Neutrophil (primary cell): Measurements from ENCODE around the gene SMIM11.

Experiments
- H3K27ac ChIP-seq: fragments of 200-600 bp; sonication (generic); 2 replicates; pipeline ENCODE4 v1.5.1; 2016; ENCODE audit warnings: mild to moderate bottlenecking, moderate library complexity
- H3K27me3 ChIP-seq: fragments of 200-600 bp; sonication (generic); 2 replicates; pipeline ENCODE4 v1.6.0; 2016; ENCODE audit warnings: mild to moderate bottlenecking
- H3K36me3 ChIP-seq: fragments of 200-600 bp; sonication (generic); 2 replicates; pipeline ENCODE4 v1.5.1; 2017
- H3K4me1 ChIP-seq, 2 experiments: fragments of 200-600 bp in 1 of 2; sonication (generic) in 1 of 2; 1 replicate in 1 of 2; 2 replicates in 1 of 2; pipeline versions ENCODE4 v1.5.1 to v1.6.1; 2013 to 2016; ENCODE audit warnings: low read depth in 1 of 2, low read length in 1 of 2, mild to moderate bottlenecking in 1 of 2, moderate library complexity in 1 of 2; ENCODE audit not compliant: control insufficient read depth in 1 of 2, insufficient read depth in 1 of 2
- H3K4me3 ChIP-seq, 2 experiments: fragments of 200-600 bp in 1 of 2; sonication (generic) in 1 of 2; 1 replicate in 1 of 2; 2 replicates in 1 of 2; pipeline ENCODE4 v1.5.1; 2013 to 2016; ENCODE audit warnings: low read depth in 1 of 2, low read length in 1 of 2, mild to moderate bottlenecking in 1 of 2, moderate library complexity in 1 of 2
- H3K9me3 ChIP-seq: fragments of 200-600 bp; sonication (generic); 2 replicates; pipeline ENCODE4 v1.5.1; 2016
- CTCF ChIP-seq: fragments of 200-600 bp; sonication (generic); IDR thresholded peaks from 2 replicates; pipeline ENCODE4 v1.5.1; 2016; ENCODE audit warnings: antibody characterized with exemption

The SMIM11 gene

GRCh38 chr21:34336245-34336644 lies 39.1 kb upstream of the SMIM11 start:
- no peaks in the 10 kb centered on the region for H3K27me3 ChIP-seq
- H3K4me1 ChIP-seq, result no peaks in the 10 kb centered on the region
- H3K27ac ChIP-seq, result no peak overlapping the region
- no peak overlapping the region for H3K4me3 ChIP-seq
- no peaks in the 10 kb centered on the region for H3K36me3 ChIP-seq
- H3K9me3 ChIP-seq, result no peaks in the 10 kb centered on the region
- no peak for TF ChIP-seq CTCF

- Histone ChIP-seq H3K9me3 (no peaks in the 10 kb centered on the region), H3K27me3 (no peaks in the 10 kb centered on the region), H3K36me3 (no peaks in the 10 kb centered on the region), H3K4me3 (no peak overlapping the region), H3K4me1 (no peaks in the 10 kb centered on the region), H3K27ac (no peak overlapping the region)
- no peak for TF ChIP-seq CTCF
Measured at GRCh38 chr21:34336756-34337391, 38.4 kb upstream of the SMIM11 start.

GRCh38 chr21:34337741-34338140 lies 37.6 kb upstream of the SMIM11 start:
- H3K27me3 ChIP-seq, result no peaks in the 10 kb centered on the region
- no peak overlapping the region for H3K27ac ChIP-seq
- no peaks in the 10 kb centered on the region for H3K4me1 ChIP-seq

GRCh38 chr21:34338226-34338625 lies 37.1 kb upstream of the SMIM11 start:
- H3K27ac ChIP-seq, result no peak overlapping the region
- no peaks in the 10 kb centered on the region for H3K4me1 ChIP-seq
- H3K4me3 ChIP-seq, result no peak overlapping the region
- H3K27me3 ChIP-seq, result no peaks in the 10 kb centered on the region
- no peaks in the 10 kb centered on the region for H3K36me3 ChIP-seq
- H3K9me3 ChIP-seq, result no peaks in the 10 kb centered on the region
- no peak for TF ChIP-seq CTCF

More at GRCh38 chr21:34337741-34338140, 37.6 kb upstream of the SMIM11 start:
- no peaks in the 10 kb centered on the region for H3K9me3 ChIP-seq
- H3K36me3 ChIP-seq, result no peaks in the 10 kb centered on the region
- no peak overlapping the region for H3K4me3 ChIP-seq
- no peak for TF ChIP-seq CTCF

GRCh38 chr21:34340061-34340460 lies 35.2 kb upstream of the SMIM11 start:
- H3K27me3 ChIP-seq, result no peaks in the 10 kb centered on the region
- H3K36me3 ChIP-seq, result no peaks in the 10 kb centered on the region
- no peak for TF ChIP-seq CTCF
- H3K4me3 ChIP-seq, result no peak overlapping the region
- no peaks in the 10 kb centered on the region for H3K4me1 ChIP-seq
- no peaks in the 10 kb centered on the region for H3K9me3 ChIP-seq
- H3K27ac ChIP-seq, result no peak overlapping the region
